Neural cell (in vitro differentiated cells): ENCODE data around the gene RNU6-1. TPM values are rescaled to one million over a fixed set of nuclear protein-coding genes. Genes with fewer than 3 reads are reported as not detected.

Experiments used
- H2AFZ ChIP-seq: fragments of 200-600, 300-800 bp; sonication (generic), shearing (Covaris generic); 2 replicates; pipeline ENCODE4 v1.6.0; 2014; ENCODE audit warnings: low read depth, mild to moderate bottlenecking, antibody characterized with exemption, low read length, moderate library complexity
- H3F3A ChIP-seq: fragments of 200-600 bp; shearing (Covaris generic); 2 replicates; pipeline ENCODE4 v1.6.1; 2016; ENCODE audit warnings: mild to moderate bottlenecking, moderate library complexity, mixed read lengths, antibody characterized with exemption, low read length; ENCODE audit not compliant: insufficient read depth, poor library complexity, severe bottlenecking
- H3K27ac ChIP-seq: fragments of 200-600, 300-800 bp; sonication (generic), shearing (Covaris generic); 2 replicates; pipeline ENCODE4 v1.5.1; 2014; ENCODE audit warnings: mild to moderate bottlenecking, low read length, moderate library complexity
- H3K27me3 ChIP-seq: fragments of 300-800, 200-600 bp; sonication (generic), shearing (Covaris generic); 2 replicates; pipeline ENCODE4 v1.6.0; 2014; ENCODE audit warnings: mild to moderate bottlenecking, low read depth, low read length, moderate library complexity; ENCODE audit not compliant: insufficient read depth
- H3K36me3 ChIP-seq: fragments of 300-800, 200-600 bp; sonication (generic), shearing (Covaris generic); 2 replicates; pipeline ENCODE4 v1.5.1; 2014; ENCODE audit warnings: mild to moderate bottlenecking, antibody characterized with exemption, low read length, moderate library complexity; ENCODE audit not compliant: insufficient read depth
- H3K4me2 ChIP-seq: fragments of 300-800, 200-600 bp; sonication (generic), shearing (Covaris generic); 2 replicates; pipeline ENCODE4 v1.6.0; 2014; ENCODE audit warnings: mild to moderate bottlenecking, low read length
- H3K4me3 ChIP-seq: fragments of 300-800, 200-600 bp; sonication (generic), shearing (Covaris generic); 2 replicates; pipeline ENCODE4 v1.5.1; 2014; ENCODE audit warnings: mild to moderate bottlenecking, low read length, moderate library complexity
- H3K79me2 ChIP-seq: fragments of 200-600 bp; shearing (Covaris generic); replicated peaks from 2 replicates; pipeline ENCODE4 v1.6.0; 2014; ENCODE audit warnings: mild to moderate bottlenecking, low read length, moderate library complexity; ENCODE audit not compliant: insufficient read depth
- H3K9ac ChIP-seq: fragments of 300-800, 200-600 bp; sonication (generic), shearing (Covaris generic); 2 replicates; pipeline ENCODE4 v1.6.1; 2016; ENCODE audit warnings: mild to moderate bottlenecking, low read length, mixed read lengths
- H3K9me2 ChIP-seq: fragments of 200-600 bp; shearing (Covaris generic); 2 replicates; pipeline ENCODE4 v1.6.1; 2016; ENCODE audit warnings: mild to moderate bottlenecking, low read length, mixed read lengths; ENCODE audit not compliant: insufficient read depth
- H3K9me3 ChIP-seq: fragments of 200-600, 300-800 bp; sonication (generic), shearing (Covaris generic); 2 replicates; pipeline ENCODE4 v1.6.1; 2016; ENCODE audit warnings: mild to moderate bottlenecking, mixed run types, low read length, moderate library complexity, mixed read lengths
- H4K20me1 ChIP-seq: fragments of 200-600 bp; shearing (Covaris generic); 2 replicates; pipeline ENCODE4 v1.6.1; 2016; ENCODE audit warnings: mild to moderate bottlenecking, mixed run types; ENCODE audit not compliant: insufficient read depth
- EP300 ChIP-seq: fragments of 450-650 bp; conservative IDR thresholded peaks from 2 replicates; pipeline ENCODE4 v1.6.1; 2014; ENCODE audit warnings: antibody characterized with exemption, mild to moderate bottlenecking, moderate library complexity; ENCODE audit not compliant: poor library complexity, severe bottlenecking
- EZH2 ChIP-seq: fragments of 200-600, 300-800 bp; shearing (Covaris generic), sonication (generic); IDR thresholded peaks from 2 replicates; pipeline ENCODE4 v1.6.1; 2014; ENCODE audit warnings: antibody characterized with exemption, low read length, borderline replicate concordance, mild to moderate bottlenecking; ENCODE audit not compliant: insufficient read depth, poor library complexity, severe bottlenecking
- MXI1 ChIP-seq: fragments of 450-650 bp; conservative IDR thresholded peaks from 2 replicates; pipeline ENCODE4 v1.6.1; 2014; ENCODE audit warnings: antibody characterized with exemption, mild to moderate bottlenecking; ENCODE audit not compliant: poor library complexity, severe bottlenecking
- POLR2AphosphoS5 ChIP-seq: IDR thresholded peaks from 2 replicates; pipeline ENCODE4 v1.6.1; 2012
- RAD21 ChIP-seq: fragments of 450-650 bp; conservative IDR thresholded peaks from 2 replicates; pipeline ENCODE4 v1.6.1; 2014; ENCODE audit warnings: antibody characterized with exemption, mild to moderate bottlenecking, moderate library complexity
- REST ChIP-seq: IDR thresholded peaks from 2 replicates; pipeline ENCODE4 v1.6.1; 2012; ENCODE audit warnings: borderline replicate concordance
- SMC3 ChIP-seq: fragments of 450-650 bp; conservative IDR thresholded peaks from 2 replicates; pipeline ENCODE4 v1.6.1; 2014; ENCODE audit warnings: antibody characterized with exemption, mild to moderate bottlenecking, moderate library complexity; ENCODE audit not compliant: poor library complexity
- TAF1 ChIP-seq: IDR thresholded peaks from 2 replicates; pipeline ENCODE4 v1.6.1; 2012; ENCODE audit warnings: low read depth
- polyA plus RNA-seq: library from polyadenylated mRNA; depleted of rRNA; stranded (reverse); fragments of >200 nt; gene quantifications from 2 replicates; pipeline ENCODE4 v1.2.3, GENCODE V29; 2014
- TF ChIP-seq, protein P1 (sequence below): fragments of 450-650 bp; IDR thresholded peaks from 2 replicates; pipeline ENCODE4 v1.5.1; 2014; ENCODE audit warnings: antibody characterized with exemption, mild to moderate bottlenecking, moderate library complexity; ENCODE audit not compliant: poor library complexity, severe bottlenecking

Gene RNU6-1
- polyA plus RNA-seq, 1 donor from 2014 or later: not detected

DNA sequence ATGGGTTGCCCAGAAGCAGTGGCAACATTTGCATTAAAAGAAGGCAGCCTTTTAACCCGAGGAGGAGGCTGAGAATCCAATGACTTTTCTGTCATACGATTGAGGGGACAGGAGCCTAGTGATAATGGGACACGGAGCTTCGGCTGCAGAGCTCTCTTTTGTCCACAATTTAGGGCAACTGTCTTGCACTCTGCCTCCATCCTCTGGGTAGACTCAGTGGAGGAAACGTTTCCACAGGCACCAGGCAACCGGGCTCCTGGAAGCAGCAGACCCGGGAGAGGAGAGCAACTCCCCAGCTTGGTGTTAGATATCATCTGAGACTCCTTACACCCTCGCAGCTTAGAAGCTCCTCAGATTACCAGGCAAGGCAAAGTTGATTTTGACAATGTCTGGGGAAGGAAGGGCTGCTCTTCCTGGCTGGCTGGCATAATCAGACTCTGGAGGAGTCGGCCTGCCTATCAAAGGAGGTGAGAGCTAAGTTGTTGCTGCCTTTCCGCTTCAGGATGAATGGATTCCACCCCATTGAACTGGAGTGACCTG is 43.5 kb upstream of the RNU6-1 start:
- Histone ChIP-seq H3K4me2 (no peak overlapping the region), H2AFZ (no peak overlapping the region), H3K9me3 (no peaks in the 10 kb centered on the region), H3K36me3 (no peaks in the 10 kb centered on the region), H3K9me2 (no peaks in the 10 kb centered on the region), H4K20me1 (no peaks in the 10 kb centered on the region), H3K27ac (no peak overlapping the region), H3K79me2 (no peaks in the 10 kb centered on the region), H3K4me3 (no peak overlapping the region), H3K27me3 (no peaks in the 10 kb centered on the region), H3K9ac (no peak overlapping the region), H3F3A (no peaks in the 10 kb centered on the region)
- TF ChIP-seq EZH2 (no peak), EP300 (no peak), MXI1 (no peak)
- TF ChIP-seq, protein P1, sequence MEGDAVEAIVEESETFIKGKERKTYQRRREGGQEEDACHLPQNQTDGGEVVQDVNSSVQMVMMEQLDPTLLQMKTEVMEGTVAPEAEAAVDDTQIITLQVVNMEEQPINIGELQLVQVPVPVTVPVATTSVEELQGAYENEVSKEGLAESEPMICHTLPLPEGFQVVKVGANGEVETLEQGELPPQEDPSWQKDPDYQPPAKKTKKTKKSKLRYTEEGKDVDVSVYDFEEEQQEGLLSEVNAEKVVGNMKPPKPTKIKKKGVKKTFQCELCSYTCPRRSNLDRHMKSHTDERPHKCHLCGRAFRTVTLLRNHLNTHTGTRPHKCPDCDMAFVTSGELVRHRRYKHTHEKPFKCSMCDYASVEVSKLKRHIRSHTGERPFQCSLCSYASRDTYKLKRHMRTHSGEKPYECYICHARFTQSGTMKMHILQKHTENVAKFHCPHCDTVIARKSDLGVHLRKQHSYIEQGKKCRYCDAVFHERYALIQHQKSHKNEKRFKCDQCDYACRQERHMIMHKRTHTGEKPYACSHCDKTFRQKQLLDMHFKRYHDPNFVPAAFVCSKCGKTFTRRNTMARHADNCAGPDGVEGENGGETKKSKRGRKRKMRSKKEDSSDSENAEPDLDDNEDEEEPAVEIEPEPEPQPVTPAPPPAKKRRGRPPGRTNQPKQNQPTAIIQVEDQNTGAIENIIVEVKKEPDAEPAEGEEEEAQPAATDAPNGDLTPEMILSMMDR: no peak

GRCh38 chr15:67882487-67883233 is 42.8 kb upstream of the RNU6-1 start:
- Histone ChIP-seq H3K27me3 (no peaks in the 10 kb centered on the region), H3K9ac (no peak overlapping the region), H3K4me3 (no peak overlapping the region), H3K79me2 (no peaks in the 10 kb centered on the region), H3K36me3 (no peaks in the 10 kb centered on the region), H2AFZ (no peak overlapping the region), H4K20me1 (no peaks in the 10 kb centered on the region), H3K9me3 (no peaks in the 10 kb centered on the region), H3F3A (no peaks in the 10 kb centered on the region), H3K4me2 (no peak overlapping the region), H3K27ac (no peak overlapping the region), H3K9me2 (no peaks in the 10 kb centered on the region)
- TF ChIP-seq EP300: no peak
- no peak for TF ChIP-seq POLR2AphosphoS5
- no peak for TF ChIP-seq MXI1
- no peak for TF ChIP-seq TAF1
- TF ChIP-seq REST: no peak
- no peak for TF ChIP-seq SMC3
- TF ChIP-seq RAD21: no peak
- TF ChIP-seq, protein P1: no peak
- no peak for TF ChIP-seq EZH2
